GM20000 (cell line): ENCODE data around the gene EHD4.

Experiments
- DNase-seq: peaks from one replicate; pipeline ENCODE4 v3.0.0; 2012; ENCODE audit warnings: low spot score
- CTCF ChIP-seq: IDR thresholded peaks from 2 replicates; pipeline ENCODE4 v1.5.1; 2012; ENCODE audit warnings: mild to moderate bottlenecking, control low read depth; ENCODE audit errors: extremely low read depth, missing control alignments

Gene EHD4

DNA sequence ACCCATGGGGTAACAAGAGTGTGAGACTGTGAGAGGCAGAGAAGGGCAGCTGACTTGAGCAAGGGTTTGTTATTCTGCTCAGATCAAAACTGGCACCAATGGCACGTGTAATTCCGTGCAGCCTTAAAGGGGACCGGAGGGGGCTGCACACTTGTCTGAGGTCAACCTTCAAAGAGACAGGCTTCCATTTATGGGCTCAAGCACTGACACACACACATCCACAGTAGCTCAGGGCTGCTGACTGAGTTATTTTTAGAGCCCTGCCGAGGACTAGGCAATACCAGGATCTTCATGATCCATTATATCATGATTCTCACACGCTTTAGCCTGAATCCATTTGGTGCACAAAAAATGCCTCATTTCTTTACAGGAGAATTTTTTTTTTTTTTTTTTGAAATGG is 57.9 kb downstream of the EHD4 start:
- no peak for DNase-seq
- TF ChIP-seq CTCF: no peak

- DNase-seq: no peak
- no peak for TF ChIP-seq CTCF
Measured at GRCh38 chr15:41913256-41913655, 59.1 kb downstream of the EHD4 start.

GRCh38 chr15:41911691-41912345 is 60.5 kb downstream of the EHD4 start:
- no peak for TF ChIP-seq CTCF
- DNase-seq: no peak

- DNase-seq: no peak
- no peak for TF ChIP-seq CTCF
Measured at GRCh38 chr15:41908736-41909461, 63.5 kb downstream of the EHD4 start.

GRCh38 chr15:41907141-41907540 is 65.2 kb downstream of the EHD4 start:
- TF ChIP-seq CTCF: no peak

DNA sequence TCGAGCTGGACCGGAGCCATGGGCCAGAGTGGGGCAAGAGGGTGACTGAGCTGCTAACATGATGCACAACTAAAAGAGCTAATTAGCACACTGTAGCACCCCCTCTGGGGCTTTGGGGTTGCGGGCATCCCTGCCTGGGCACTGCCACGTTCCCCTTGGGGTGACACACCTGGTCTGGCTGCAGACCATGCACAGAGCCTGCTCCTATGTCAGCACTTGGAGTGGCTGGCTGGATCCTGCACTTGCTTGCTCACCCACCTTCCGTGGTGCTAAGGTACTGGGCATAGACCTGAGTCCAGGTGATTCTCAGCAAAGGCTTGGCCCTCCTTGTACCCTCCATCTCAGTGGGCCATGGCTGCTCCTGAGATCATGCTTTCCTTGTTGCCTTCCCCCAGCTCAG is 65.7 kb downstream of the EHD4 start:
- no peak for TF ChIP-seq CTCF
- DNase-seq: no peak

More at GRCh38 chr15:41907141-41907540, 65.2 kb downstream of the EHD4 start:
- no peak for DNase-seq

DNA sequence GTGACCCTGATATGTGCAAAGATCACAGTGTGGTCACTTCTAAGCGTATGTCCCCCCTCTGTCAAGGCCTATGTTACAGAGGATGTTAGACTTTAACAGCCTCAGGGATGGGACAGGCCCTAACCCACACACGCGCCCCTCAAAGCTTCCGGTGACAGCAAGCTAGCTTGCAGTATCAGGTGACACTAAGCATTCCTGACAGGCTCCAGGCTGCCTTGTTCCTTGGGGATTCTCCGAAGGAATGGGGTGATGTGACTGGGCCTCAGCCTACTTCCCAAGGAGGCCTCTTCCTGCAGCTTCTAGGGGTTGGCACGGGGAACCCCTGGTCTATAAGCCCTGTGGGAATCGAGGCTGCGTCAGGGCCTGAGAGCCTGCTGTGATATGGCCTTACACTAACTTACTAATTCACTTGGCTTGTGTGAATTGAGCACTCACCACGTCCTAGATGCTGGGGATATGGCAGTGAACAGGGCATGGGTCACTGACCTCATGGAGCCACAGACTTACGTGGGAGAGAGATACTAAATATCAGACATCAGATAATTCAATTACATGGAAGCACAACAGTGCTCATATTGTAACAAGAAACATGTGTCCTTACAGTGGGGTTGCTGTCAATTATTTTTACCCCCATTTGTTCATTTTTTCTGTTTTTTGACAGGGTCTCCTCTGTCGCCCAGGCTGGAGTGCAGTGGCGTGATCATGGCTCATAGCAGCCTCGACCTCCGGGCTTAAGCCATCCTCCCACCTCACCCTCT is 67.1 kb downstream of the EHD4 start:
- no peak for DNase-seq
- TF ChIP-seq CTCF: no peak
